ENCODE data around the gene RYR3.

- TF ChIP-seq BCL11A (IDR thresholded peaks at IDR 0.05; ENCODE audit: low read depth, low read length) (no peak), ZNF24 (IDR thresholded peaks at IDR 0.05) (no peak), REST (IDR thresholded peaks at IDR 0.05; ENCODE audit: low read depth, low read length) (no peak), CTCF (IDR thresholded peaks at IDR 0.05 in 2 of 3, conservative IDR thresholded peaks at IDR 0.05 in 1 of 3; ENCODE audit: control insufficient read depth in 2 of 3, extremely low read depth in 1 of 3, insufficient read depth in 1 of 3, low read depth in 3 of 3, low read length in 3 of 3) (peak in 1 of 3 experiments; percentile 10; a peak in 1 of 6 replicates), POLR2A (IDR thresholded peaks at IDR 0.05; ENCODE audit: low read depth, low read length) (no peak), JUND (IDR thresholded peaks at IDR 0.05; ENCODE audit: low read depth, low read length) (no peak)
Observed at GRCh38 chr15:33729653-33730052, 418.9 kb downstream of the RYR3 start.
